Lower leg skin (tissue), 4 donors: ENCODE measurements around the gene CTNNA2. TPM values are rescaled to one million over a fixed set of nuclear protein-coding genes. Genes with fewer than 3 reads are reported as not detected.

Experiments
- DNase-seq, 2 donors: peaks; one replicate each; pipeline ENCODE4 v3.0.0-alpha.2; 2019; ENCODE audit warnings: low spot score in 2 of 2
- H3K4me3 ChIP-seq: fragments of 200-600 bp; sonication (generic); 2 replicates; pipeline ENCODE4 v1.5.1; 2017; ENCODE audit warnings: mild to moderate bottlenecking, low read depth; ENCODE audit not compliant: poor library complexity, severe bottlenecking
- CTCF ChIP-seq, 3 donors: fragments of 450-650 bp; IDR thresholded peaks; one replicate each; pipeline ENCODE4 v1.5.1; 2016; ENCODE audit warnings: antibody characterized with exemption in 3 of 3, mild to moderate bottlenecking in 3 of 3, moderate library complexity in 2 of 3
- POLR2A ChIP-seq, 2 donors: fragments of 450-650 bp; IDR thresholded peaks; one replicate each; pipeline ENCODE4 v1.6.1; 2016 to 2017; ENCODE audit warnings: antibody characterized with exemption in 2 of 2, mild to moderate bottlenecking in 1 of 2, moderate library complexity in 1 of 2
- WGBS, 2 donors: methylation state at CpG; one replicate each; pipeline ENCODE4 v1.1.5; 2018; 5-methylcytosine and 5-hydroxymethylcytosine counted together
- intact Hi-C: fragments of 100-400 bp; cut with DNase I; formaldehyde crosslinking; loops from one replicate; pipeline ENCODE4 v1.15.0; 2023; ENCODE audit warnings: low total_unique reads
- total RNA-seq, 4 donors: library from RNA; depleted of rRNA; stranded (reverse); fragments of >200 nt; gene quantifications; one replicate each; pipeline ENCODE4 v1.1.0, GENCODE V29; 2016

Gene CTNNA2
- total RNA-seq, 4 donors from 2014 or later, result not detected

DNA sequence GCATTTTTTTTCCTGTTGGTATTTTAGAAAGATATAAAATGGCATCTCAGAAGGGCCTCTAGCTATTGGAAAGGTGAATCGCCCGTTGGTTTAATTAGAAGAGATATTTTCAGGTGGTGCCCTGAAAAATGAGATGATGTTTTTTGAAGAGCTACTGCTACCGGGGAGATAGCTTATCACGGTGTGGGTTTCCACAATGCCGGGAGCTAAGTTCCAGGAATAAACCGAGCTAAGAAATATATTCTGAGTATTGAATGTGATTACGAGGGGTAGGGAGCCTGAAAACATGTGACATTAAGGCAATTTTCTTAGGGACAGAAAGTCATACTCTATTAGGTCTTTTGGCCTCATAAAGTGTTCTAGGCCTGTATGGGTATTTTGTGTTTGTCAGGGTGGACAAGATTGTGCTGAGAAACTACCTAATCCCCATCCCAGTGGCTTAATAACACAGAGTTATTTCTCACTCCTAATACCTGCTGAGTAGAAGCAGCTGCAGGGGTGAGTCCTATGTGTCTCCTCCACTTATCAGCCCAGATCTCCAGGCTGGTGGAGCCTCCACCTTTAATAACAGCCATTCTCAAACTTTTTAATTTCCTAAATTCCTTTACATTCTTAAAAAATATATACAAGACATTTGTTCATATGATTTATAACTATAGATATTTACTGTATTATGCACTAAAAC lies 641.5 kb downstream of the CTNNA2 start:
- intact Hi-C loops, result no loop called here
- 77 to 85% methylated on average over 7 of the region's 7 CpGs for WGBS, 2 donors
- no peak overlapping the region for H3K4me3 ChIP-seq
- TF ChIP-seq CTCF (IDR thresholded peaks at IDR 0.05) (no peak), POLR2A (IDR thresholded peaks at IDR 0.05) (no peak)
- no peak for DNase-seq

DNA sequence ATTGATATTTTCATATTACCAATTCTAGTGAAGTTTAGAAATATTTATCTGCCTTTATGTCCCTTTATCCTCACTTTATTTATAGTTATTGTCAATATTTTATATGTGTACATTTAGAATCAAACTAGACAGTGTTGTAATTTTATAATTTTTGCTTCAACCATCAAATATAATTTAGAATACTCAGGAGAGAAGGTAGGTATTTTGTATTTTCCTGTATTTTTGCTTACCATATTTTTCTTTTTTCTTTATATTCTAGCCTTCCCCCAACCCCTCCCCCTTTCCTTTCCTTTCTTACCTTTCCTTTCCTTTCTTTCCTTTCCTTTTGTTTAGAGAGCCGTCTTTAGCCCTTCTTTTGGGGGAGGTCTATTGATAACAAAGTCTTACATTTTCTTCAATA lies 651.5 kb downstream of the CTNNA2 start:
- no peak for DNase-seq
- WGBS, 2 donors, result 61 to 80% methylated on average over 1 of the region's 1 CpG
- H3K4me3 ChIP-seq, result no peak overlapping the region
- intact Hi-C loops, result no loop called here
- TF ChIP-seq CTCF (IDR thresholded peaks at IDR 0.05) (no peak), POLR2A (IDR thresholded peaks at IDR 0.05) (no peak)

DNA sequence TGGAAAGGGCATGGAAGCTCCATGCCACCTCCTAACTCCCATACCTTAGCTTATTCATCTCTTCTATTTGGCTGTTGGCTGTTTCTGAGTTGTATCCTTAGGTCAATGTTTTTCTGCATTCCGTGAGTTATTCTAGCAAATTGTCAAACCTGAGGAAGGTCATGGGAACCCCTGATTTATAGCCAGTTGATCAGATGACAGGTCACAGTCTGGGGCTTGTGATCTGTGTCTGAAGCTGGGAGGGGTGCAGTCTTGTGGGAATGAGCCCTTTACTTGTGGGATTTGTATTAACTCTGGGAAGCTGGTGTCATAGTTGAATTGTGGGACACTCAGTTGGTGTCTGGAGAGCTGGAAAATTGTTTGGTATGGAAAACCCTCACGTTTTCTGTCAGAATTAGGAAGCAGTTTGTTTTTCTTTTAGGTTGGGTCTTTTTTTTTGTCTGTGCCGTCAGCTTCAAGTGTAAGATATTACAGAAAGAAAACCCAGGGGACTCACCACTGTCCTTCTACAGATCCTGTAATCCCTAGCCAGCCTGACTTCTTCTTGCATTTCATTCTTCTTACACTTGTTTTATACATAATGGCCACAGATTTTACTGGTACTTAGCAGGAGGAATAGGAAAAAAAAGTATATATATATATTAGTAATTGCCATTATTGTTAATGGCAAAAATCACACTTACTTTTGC lies 653.8 kb downstream of the CTNNA2 start:
- TF ChIP-seq POLR2A (IDR thresholded peaks at IDR 0.05) (no peak), CTCF (IDR thresholded peaks at IDR 0.05) (no peak)

DNA sequence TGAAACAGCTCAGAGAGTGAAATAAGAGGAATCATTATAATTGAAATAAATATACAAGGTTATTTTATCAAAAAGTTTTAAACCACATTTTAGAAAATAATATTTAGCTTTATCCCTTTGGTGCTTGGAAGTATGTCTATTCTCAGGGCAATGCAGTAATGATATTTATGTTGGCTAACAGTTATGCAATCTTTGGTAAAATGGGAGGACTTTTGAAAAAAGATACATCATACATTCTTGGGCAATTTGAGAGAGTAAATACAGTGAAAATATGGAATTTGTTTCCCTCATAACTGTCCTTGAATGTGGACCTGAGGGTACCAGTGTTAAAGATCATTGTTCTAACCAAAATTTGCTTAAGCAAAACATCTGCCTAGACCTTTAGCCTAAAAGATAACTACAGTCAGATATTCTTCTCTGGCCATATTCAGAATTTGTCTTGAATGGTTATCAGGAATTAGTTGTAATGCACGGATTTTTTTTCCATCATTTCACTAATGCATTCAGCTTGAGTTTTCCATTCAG lies 654.5 kb downstream of the CTNNA2 start:
- no peak overlapping the region for H3K4me3 ChIP-seq
- 52 to 59% methylated on average over 1 of the region's 1 CpG for WGBS, 2 donors
- TF ChIP-seq CTCF (IDR thresholded peaks at IDR 0.05) (no peak), POLR2A (IDR thresholded peaks at IDR 0.05) (no peak)
- no peak for DNase-seq
- intact Hi-C loops, result no loop called here

More for the DNA sequence above, 653.8 kb downstream of the CTNNA2 start:
- WGBS, 2 donors, result 41 to 52% methylated on average over 3 of the region's 3 CpGs
- H3K4me3 ChIP-seq, result no peak overlapping the region
- no peak for DNase-seq
- intact Hi-C loops, result no loop called here

- H3K4me3 ChIP-seq, result no peak overlapping the region
- DNase-seq, result no peak
- intact Hi-C loops, result no loop called here
- TF ChIP-seq CTCF (IDR thresholded peaks at IDR 0.05) (no peak), POLR2A (IDR thresholded peaks at IDR 0.05) (no peak)
- 30 to 36% methylated on average over 2 of the region's 2 CpGs for WGBS, 2 donors
Observed at GRCh38 chr2:80168037-80168436, 655.2 kb downstream of the CTNNA2 start.
